Right renal cortex interstitium (tissue), 3 donors: ENCODE data around the gene CEBPZOS. TPM values are rescaled to one million over a fixed set of nuclear protein-coding genes. Genes with fewer than 3 reads are reported as not detected.

ENCODE experiments used
- DNase-seq, 3 donors: peaks; one replicate each; pipeline ENCODE4 v3.0.0-alpha.2; 2013; ENCODE audit warnings: low read depth in 3 of 3, low spot score in 2 of 3
- polyA plus RNA-seq, 3 donors: library from polyadenylated mRNA; unstranded; fragments of 120-200 nt; gene quantifications; one replicate each; pipeline ENCODE4 v1.2.1, GENCODE V29; 2013; ENCODE audit not compliant: insufficient read length in 3 of 3

Gene CEBPZOS
- polyA plus RNA-seq, 3 donors, result 55.3 to 56.9 (median 56.6) TPM

- DNase-seq, result peak; percentile 77 to 87 (median 87)
These were observed 35.2 kb downstream of the CEBPZOS start, which contains the start of the genes CEBPZ and NDUFAF7 for GRCh38 chr2:37231241-37232130. Gene CEBPZ (minus strand): TSS chr2:37231596. CDS start chr2:37231567, 29 bp downstream. Gene NDUFAF7 (plus strand): TSS chr2:37231658. CDS start chr2:37231706, 48 bp downstream.

DNA sequence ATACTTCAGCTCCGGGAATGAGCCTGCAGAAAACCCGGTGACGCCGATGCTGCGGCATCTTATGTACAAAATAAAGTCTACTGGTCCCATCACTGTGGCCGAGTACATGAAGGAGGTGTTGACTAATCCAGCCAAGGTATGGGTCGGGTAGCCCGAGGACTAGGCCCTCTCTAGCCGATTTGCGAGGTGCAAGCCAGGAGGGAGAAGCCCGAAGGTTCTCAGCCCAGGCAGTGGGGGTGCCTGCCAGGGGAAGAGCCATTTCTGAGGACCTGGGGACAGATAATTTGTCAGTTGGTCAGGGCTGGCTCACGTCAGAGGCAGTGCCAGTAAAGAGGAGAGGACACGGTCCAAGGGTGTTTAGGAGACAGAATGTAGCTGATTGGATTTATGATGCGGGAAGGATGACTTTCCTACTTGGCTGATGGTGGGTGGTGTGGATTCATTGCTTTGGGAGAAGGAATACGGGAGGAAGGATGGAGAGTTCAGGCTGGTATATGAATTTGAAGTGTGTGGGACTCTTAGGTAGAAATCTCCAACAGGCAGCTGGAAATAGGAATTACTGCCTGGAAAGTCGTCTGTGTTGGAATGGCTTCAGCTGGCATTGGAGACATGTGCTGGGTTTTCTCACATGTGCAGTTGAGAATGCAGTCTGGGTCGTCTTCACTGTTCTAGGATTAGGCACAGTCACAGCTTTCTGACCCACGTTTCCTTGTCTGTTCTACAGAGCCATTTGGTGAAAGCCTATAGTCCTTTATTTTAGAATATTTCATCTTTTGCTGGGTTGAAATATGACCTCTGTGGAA is 36.0 kb downstream of the CEBPZOS start:
- peak in 2 of 3 donors; percentile 17 to 21 for DNase-seq

- no peak for DNase-seq
These were observed 47.1 kb downstream of the CEBPZOS start for GRCh38 chr2:37243435-37243834.

DNA sequence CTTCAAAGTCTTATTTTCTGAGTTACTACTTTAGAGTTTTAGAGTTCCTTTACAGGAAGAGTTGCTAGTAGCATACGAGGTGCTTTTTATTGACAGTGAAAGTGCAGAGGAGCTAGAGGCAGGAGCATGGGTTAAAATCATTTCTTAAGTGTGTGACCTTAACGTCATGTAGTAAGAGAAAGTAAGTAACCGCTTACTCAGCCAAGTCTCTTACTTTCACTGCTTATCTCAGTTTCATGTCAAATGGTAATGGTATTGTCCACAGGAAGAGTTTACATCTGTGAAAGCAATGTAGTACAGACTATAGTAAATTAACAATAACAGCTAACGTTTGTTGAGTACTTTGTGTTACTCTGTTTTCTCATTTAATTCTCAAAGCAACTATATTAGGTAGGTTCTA is 47.7 kb downstream of the CEBPZOS start:
- no peak for DNase-seq

GRCh38 chr2:37244755-37245154 is 48.5 kb downstream of the CEBPZOS start:
- DNase-seq, result no peak

DNA sequence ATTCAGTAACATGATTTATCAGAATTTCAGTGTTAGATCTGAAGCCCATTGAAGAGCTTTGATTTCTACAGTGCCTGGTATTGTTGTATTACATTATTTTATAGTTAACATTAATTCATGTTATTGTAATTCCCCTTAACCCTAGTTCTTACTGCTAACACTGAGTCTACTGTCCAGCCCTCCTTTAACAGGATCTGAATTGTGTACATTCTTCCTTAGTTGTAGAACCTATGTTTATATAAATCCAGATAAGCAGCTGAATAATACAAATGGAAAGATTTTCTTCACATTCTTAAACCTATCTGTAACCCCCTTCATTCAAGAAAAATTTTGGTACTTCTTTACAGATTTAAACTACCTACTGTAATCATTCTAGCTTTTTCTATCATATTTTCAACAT is 49.9 kb downstream of the CEBPZOS start:
- no peak for DNase-seq

GRCh38 chr2:37250869-37251740 is 54.8 kb downstream of the CEBPZOS start:
- DNase-seq, result no peak

Other genes starting within 250 kb of the CEBPZOS start
- gene STRN, start 230.0 kb upstream of the CEBPZOS start, polyA plus RNA-seq, result 10 to 100 TPM; 23.7 to 25.6 (median 25.3) TPM
- 10 to 100 TPM; 22.9 to 25.1 (median 22.9) TPM for gene HEATR5B, start 112.1 kb upstream of the CEBPZOS start, polyA plus RNA-seq
- gene GPATCH11, start 112.0 kb upstream of the CEBPZOS start, polyA plus RNA-seq, result 10 to 100 TPM; 10.2 to 12.2 (median 10.8) TPM
- 10 to 100 TPM; 33.4 to 36.7 (median 34.0) TPM for gene EIF2AK2, start 39.5 kb upstream of the CEBPZOS start, polyA plus RNA-seq
- not detected for gene SULT6B1, start 7.8 kb upstream of the CEBPZOS start, polyA plus RNA-seq
- 100 to 1,000 TPM in 1 of 3 donors, 10 to 100 TPM in 2; 98.8 to 109 (median 99.8) TPM for gene CEBPZ, start 35.1 kb downstream of the CEBPZOS start, polyA plus RNA-seq
- gene NDUFAF7, start 35.2 kb downstream of the CEBPZOS start, polyA plus RNA-seq, result 10 to 100 TPM; 24.0 to 28.1 (median 24.9) TPM
- gene PRKD3, start 128.3 kb downstream of the CEBPZOS start, polyA plus RNA-seq, result 10 to 100 TPM; 49.5 to 53.1 (median 52.2) TPM
- 10 to 100 TPM; 11.4 to 16.4 (median 16.2) TPM for gene QPCT, start 148.1 kb downstream of the CEBPZOS start, polyA plus RNA-seq